K562 (cell line): Measurements from ENCODE around the gene TIMM17A. TPM values are rescaled to one million over a fixed set of nuclear protein-coding genes. Genes with fewer than 3 reads are reported as not detected.

Experiments
- CBX5 ChIP-seq: IDR thresholded peaks from 2 replicates; pipeline ENCODE4 v1.6.1; 2014; ENCODE audit warnings: low read depth, borderline replicate concordance
- CTBP1 ChIP-seq: fragments of 450-650 bp; IDR thresholded peaks from 2 replicates; pipeline ENCODE4 v1.6.1; 2016; ENCODE audit warnings: borderline replicate concordance
- HNRNPUL1 ChIP-seq: fragments of 200-400 bp; formaldehyde crosslinking; IDR thresholded peaks from 2 replicates; pipeline ENCODE4 v1.6.1; 2017; ENCODE audit warnings: low read length
- MYBL2 ChIP-seq, 2 experiments: fragments of 450-650 bp in 1 of 2; sonication (generic) in 1 of 2; formaldehyde crosslinking in 1 of 2; IDR thresholded peaks; 2 replicates each; pipeline versions ENCODE4 v1.6.1 to v1.8.1; 2017 to 2022; ENCODE audit warnings: borderline replicate concordance in 1 of 2, inconsistent platforms in 1 of 2, low read depth in 1 of 2, mild to moderate bottlenecking in 1 of 2, missing genetic modification reagents in 1 of 2, moderate library complexity in 1 of 2
- NR0B1 ChIP-seq: fragments of 450-650 bp; IDR thresholded peaks from one replicate; pipeline ENCODE4 v1.6.1; 2018; ENCODE audit warnings: mild to moderate bottlenecking, moderate library complexity; ENCODE audit not compliant: partially characterized antibody
- NR2F6 ChIP-seq: fragments of 450-650 bp; formaldehyde crosslinking; IDR thresholded peaks from 2 replicates; pipeline ENCODE4 v1.4.0; 2020; ENCODE audit warnings: mild to moderate bottlenecking
- SRSF3 ChIP-seq: fragments of 200-400 bp; formaldehyde crosslinking; IDR thresholded peaks from 2 replicates; pipeline ENCODE4 v1.6.1; 2016; ENCODE audit warnings: mild to moderate bottlenecking, low read length, moderate library complexity; ENCODE audit not compliant: insufficient read depth
- STAG1 ChIP-seq: sonication (generic); formaldehyde crosslinking; IDR thresholded peaks from 2 replicates; pipeline ENCODE4 v1.5.0; 2020; ENCODE audit warnings: missing genetic modification reagents, borderline replicate concordance
- THRA ChIP-seq: fragments of 450-650 bp; IDR thresholded peaks from 2 replicates; pipeline ENCODE4 v1.6.1; 2017; ENCODE audit warnings: mild to moderate bottlenecking, moderate library complexity
- ZBTB40 ChIP-seq, 2 experiments: fragments of 450-650 bp in 1 of 2; sonication (generic) in 1 of 2; formaldehyde crosslinking in 1 of 2; IDR thresholded peaks; 2 replicates each; pipeline versions ENCODE4 v1.7.1 to v1.9.0; 2016 to 2022; ENCODE audit warnings: inconsistent platforms in 1 of 2, mild to moderate bottlenecking in 1 of 2, missing genetic modification reagents in 1 of 2
- ZKSCAN1 ChIP-seq: fragments of 150-350 bp; IDR thresholded peaks from 2 replicates; pipeline ENCODE4 v1.6.1; 2016; ENCODE audit warnings: low read depth, low read length
- ZNF707 ChIP-seq: fragments of 250-450 bp; sonication (Bioruptor Pico); conservative IDR thresholded peaks from 2 replicates; pipeline ENCODE4 v1.8.0; 2022; ENCODE audit warnings: inconsistent platforms, mild to moderate bottlenecking, moderate library complexity
- polyA plus RNA-seq, 8 experiments: library from polyadenylated mRNA; depleted of rRNA in 4 of 8; stranded (reverse) in 5 of 8; unstranded in 3 of 8; fragments of >200 nt; fragmentation: Nextera tagmentation in 2 of 8; fragmentation: Illumina TruSeq in 1 of 8; extraction: Ambion mirVana in 2 of 8; extraction: Trizol in 1 of 8; gene quantifications; 2 replicates each; pipeline versions ENCODE4 v1.2.1 to v1.2.3, GENCODE V29; 2011 to 2014; ENCODE audit warnings: inconsistent platforms in 1 of 8, missing spikeins in 1 of 8
- total RNA-seq, 7 experiments: library from RNA; depleted of rRNA in 6 of 7; stranded (reverse); fragments of >200 nt in 6 of 7; fragmentation: Illumina TruSeq in 2 of 7; extraction: Trizol in 2 of 7; gene quantifications; 2 replicates each; pipeline versions ENCODE4 v1.2.1 to v1.2.3, GENCODE V29; 2011 to 2021; ENCODE audit warnings: low replicate concordance in 1 of 7

The TIMM17A gene
- total and polyA plus RNA-seq, 9 of the 15 experiments (the other 6 are each of a cell fraction or from before 2014, with no cell fraction given) = 116 to 744 (median 180) TPM

- peak; percentile 90 for TF ChIP-seq ZBTB40 (IDR thresholded peaks at IDR 0.05)
- TF ChIP-seq ZBTB40 (CRISPR knock-in tag; IDR thresholded peaks at IDR 0.05) = no peak
- 0 out of 2 replicates have a peak, but pooled peaks have one; percentile 11 for TF ChIP-seq NR2F6 (CRISPR knock-in tag)
- TF ChIP-seq ZKSCAN1 = peak; percentile 43; the same call in 1 of the 2 replicates
- no peak for TF ChIP-seq MYBL2 (IDR thresholded peaks at IDR 0.05; ENCODE audit: low read depth)
- TF ChIP-seq MYBL2 (CRISPR knock-in tag; IDR thresholded peaks at IDR 0.05; ENCODE audit: borderline replicate concordance) = no peak
- TF ChIP-seq CTBP1 = peak; percentile 80; the same call in 1 of the 2 replicates
- 0 out of 2 replicates have a peak, but pooled peaks have one; percentile 26 for TF ChIP-seq STAG1 (CRISPR knock-in tag)
- no peak for TF ChIP-seq CBX5
- TF ChIP-seq HNRNPUL1 = no peak
- TF ChIP-seq SRSF3 = no peak
- TF ChIP-seq THRA = no peak
- no peak for TF ChIP-seq NR0B1
- TF ChIP-seq ZNF707 (CRISPR knock-in tag) = 0 out of 2 replicates have a peak, but pooled peaks have one; percentile 42
Observed at GRCh38 chr1:201955009-201955728, at the start of gene TIMM17A (continued).
